Tibial nerve (tissue), 4 donors: Measurements from ENCODE around the gene NEMP1.

Source experiments
- CTCF ChIP-seq, 5 experiments: fragments of 200-600 bp in 3 of 5; fragments of 450-650 bp in 2 of 5; sonication (generic) in 3 of 5; IDR thresholded peaks; one replicate each; pipeline ENCODE4 v1.5.1; 2016 to 2019; ENCODE audit warnings: antibody characterized with exemption in 5 of 5, mild to moderate bottlenecking in 3 of 5, moderate library complexity in 2 of 5
- EP300 ChIP-seq, 2 donors: sonication (generic); formaldehyde crosslinking; IDR thresholded peaks; one replicate each; pipeline ENCODE4 v1.6.1; 2017; ENCODE audit warnings: antibody characterized with exemption in 2 of 2, mild to moderate bottlenecking in 1 of 2
- POLR2A ChIP-seq, 2 donors: fragments of 450-650 bp; IDR thresholded peaks; one replicate each; pipeline ENCODE4 v1.6.1; 2017; ENCODE audit warnings: antibody characterized with exemption in 2 of 2, mild to moderate bottlenecking in 2 of 2, moderate library complexity in 2 of 2

- TF ChIP-seq CTCF (IDR thresholded peaks at IDR 0.05): no peak
- TF ChIP-seq POLR2A (IDR thresholded peaks at IDR 0.05): no peak
- no peak for TF ChIP-seq EP300 (IDR thresholded peaks at IDR 0.05)
These were observed 49.1 kb downstream of the NEMP1 start for GRCh38 chr12:57029457-57029856.
